NT2/D1 (cell line): Measurements from ENCODE around the gene MAGI2.

Experiments used
- SUZ12 ChIP-seq: IDR thresholded peaks from 2 replicates; pipeline ENCODE4 v1.6.1; 2011; ENCODE audit not compliant: insufficient read length, insufficient read depth; ENCODE audit errors: extremely low read depth
- ZNF274 ChIP-seq: IDR thresholded peaks from 2 replicates; pipeline ENCODE4 v1.6.1; 2011; ENCODE audit warnings: mild to moderate bottlenecking, low read depth, low read length

DNA sequence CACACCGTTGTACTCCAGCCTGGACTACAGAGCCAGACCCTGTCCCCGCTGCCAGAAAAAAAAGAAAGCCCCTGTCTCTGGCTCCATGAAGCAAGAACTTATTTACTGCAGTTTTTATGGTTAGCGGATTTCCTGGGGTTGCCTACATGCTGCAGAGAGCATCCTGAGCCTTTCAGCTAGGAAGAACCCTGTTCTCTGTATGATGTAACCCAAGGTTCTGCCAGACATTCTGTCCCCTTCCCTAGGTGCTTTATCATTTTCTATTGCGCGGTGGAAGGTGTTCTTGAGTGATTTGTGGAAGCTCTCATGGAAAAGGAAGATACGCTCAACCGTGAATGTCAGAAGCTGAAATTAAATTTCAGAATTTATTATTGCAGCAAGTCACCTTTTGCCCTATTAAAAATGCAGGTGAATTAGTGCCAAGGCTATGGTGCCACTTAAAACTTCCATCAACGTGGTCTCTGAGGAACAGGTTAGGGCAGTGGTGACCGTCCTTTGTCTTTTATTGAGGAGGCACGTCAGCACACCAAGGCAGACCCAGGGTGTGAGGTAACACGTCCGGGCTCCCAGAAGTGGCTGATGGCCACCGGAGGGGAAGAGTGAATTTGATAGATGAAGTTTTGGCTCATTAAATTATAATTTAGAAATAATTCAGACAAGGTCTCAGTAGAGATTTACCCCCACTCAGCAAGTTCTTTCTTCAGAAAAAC is 1381.8 kb downstream of the MAGI2 start:
- TF ChIP-seq SUZ12 (no peak), ZNF274 (no peak)
